ENCODE measurements around the gene B4GALT6. TPM values are rescaled to one million over a fixed set of nuclear protein-coding genes. Genes with fewer than 3 reads are reported as not detected.

Gene B4GALT6
- total RNA-seq (2022; extraction: Qiagen RNA extraction; ENCODE audit: low read depth): 4.6 to 8.2 TPM (median 6.2 TPM) in 5 replicates

DNA sequence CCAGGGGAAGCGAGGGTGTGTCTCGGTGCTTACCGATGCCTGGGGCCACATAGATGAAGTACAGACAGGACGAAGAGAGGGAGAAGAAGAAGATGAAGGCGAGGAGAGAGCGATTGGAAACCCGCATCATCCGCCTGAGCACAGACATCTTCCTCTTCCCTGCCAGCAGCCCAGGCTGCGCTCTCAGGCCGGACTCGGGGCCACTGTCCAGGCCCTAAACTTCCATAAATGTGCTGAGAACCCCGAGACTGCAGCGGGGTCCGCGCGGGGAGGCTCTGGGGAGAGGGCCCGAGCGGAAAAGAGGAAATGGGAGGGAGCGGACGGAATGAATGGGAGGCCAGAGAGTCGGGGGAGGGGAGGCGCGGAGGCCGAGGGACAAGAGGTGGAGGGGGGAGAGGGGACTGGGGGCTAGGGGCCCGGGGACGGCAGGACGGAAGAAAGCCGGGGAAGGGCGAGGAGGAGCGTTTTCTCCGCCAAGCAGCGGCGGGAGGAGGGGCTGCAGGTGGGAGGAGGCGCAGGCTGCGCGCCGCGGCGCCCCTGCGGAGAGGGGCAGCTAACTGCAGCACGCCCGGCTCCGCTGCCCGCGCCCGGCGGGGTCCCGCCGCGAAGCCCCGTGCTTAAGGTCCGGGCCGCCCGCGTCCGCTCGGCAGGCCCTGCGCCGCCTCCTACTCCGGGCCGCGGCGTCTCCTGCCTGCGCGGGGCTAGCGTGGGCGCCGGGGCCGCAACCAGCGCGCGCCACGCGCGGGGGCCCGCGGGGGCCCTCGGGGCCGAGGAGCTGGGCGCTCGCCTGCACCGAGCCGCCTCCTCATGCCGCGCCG lies at the start of gene B4GALT6:
Gene B4GALT6, minus strand, starts transcription at position 303 of the 818 bp plus-strand sequence. Its CDS starts 155 bp downstream, at position 148.

DNA sequence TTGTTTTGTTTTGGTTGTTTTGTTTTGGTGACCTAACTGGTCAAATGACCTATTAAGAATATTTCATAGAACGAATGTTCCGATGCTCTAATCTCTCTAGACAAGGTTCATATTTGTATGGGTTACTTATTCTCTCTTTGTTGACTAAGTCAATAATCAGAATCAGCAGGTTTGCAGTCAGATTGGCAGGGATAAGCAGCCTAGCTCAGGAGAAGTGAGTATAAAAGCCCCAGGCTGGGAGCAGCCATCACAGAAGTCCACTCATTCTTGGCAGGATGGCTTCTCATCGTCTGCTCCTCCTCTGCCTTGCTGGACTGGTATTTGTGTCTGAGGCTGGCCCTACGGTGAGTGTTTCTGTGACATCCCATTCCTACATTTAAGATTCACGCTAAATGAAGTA lies 92.8 kb downstream of the B4GALT6 start, which contains the start of gene TTR:
Gene TTR, plus strand, starts transcription at position 250 of the 400 bp plus-strand sequence. Its CDS starts 26 bp downstream, at position 276.

Other genes starting within 250 kb of the B4GALT6 start
- gene DSG3, start 236.8 kb downstream of the B4GALT6 start, total RNA-seq (2022; extraction: Qiagen RNA extraction; ENCODE audit: low read depth): not detected in 5 replicates
- 36.3 to 69.7 TPM (median 60.3 TPM) in 5 replicates for gene DSG2, start 186.4 kb downstream of the B4GALT6 start, total RNA-seq (2022; extraction: Qiagen RNA extraction; ENCODE audit: low read depth)
- gene TTR, start 92.7 kb downstream of the B4GALT6 start, total RNA-seq (2022; extraction: Qiagen RNA extraction; ENCODE audit: low read depth): not detected in 5 replicates
- gene SLC25A52, start 76.3 kb upstream of the B4GALT6 start, total RNA-seq (2022; extraction: Qiagen RNA extraction; ENCODE audit: low read depth): 0.13 TPM in 1 of 5 replicates, not detected in the others

Data from A549 treated with ZK216348 at 1 μM for 4 hours (cell line).